Thoracic aorta (tissue), 2 donors: ENCODE measurements around the gene AMFR. TPM values are rescaled to one million over a fixed set of nuclear protein-coding genes. Genes with fewer than 3 reads are reported as not detected.
"Not testable (repeated sequence)": the region's sequence is repeated elsewhere in the genome, so short reads cannot be mapped to it uniquely, and the experiment has no call there.

ENCODE experiments used
- ATAC-seq: fragments of 150-250 bp; one replicate; pipeline ENCODE4 v1.8.0; 2017; ENCODE audit warnings: low read depth; ENCODE audit not compliant: insufficient number of reproducible peaks, low FRiP score
- DNase-seq: peaks from one replicate; pipeline ENCODE4 v3.0.0-alpha.2; 2020; ENCODE audit warnings: low spot score
- H3K27ac ChIP-seq, 2 donors: fragments of 200-600 bp; sonication (generic); 1 replicate in 1 of 2; 2 replicates in 1 of 2; pipeline ENCODE4 v1.5.1; 2016; ENCODE audit warnings: mild to moderate bottlenecking in 2 of 2, moderate library complexity in 2 of 2
- H3K27me3 ChIP-seq: fragments of 200-600 bp; sonication (generic); replicated peaks from 2 replicates; pipeline ENCODE4 v1.6.0; 2016; ENCODE audit warnings: mild to moderate bottlenecking; ENCODE audit not compliant: insufficient read depth
- H3K36me3 ChIP-seq: fragments of 200-600 bp; sonication (generic); one replicate; pipeline ENCODE4 v1.5.1; 2016
- H3K4me1 ChIP-seq, 2 donors: fragments of 200-600 bp; sonication (generic); 1 replicate in 1 of 2; 2 replicates in 1 of 2; pipeline versions ENCODE4 v1.5.1 to v1.6.0; 2016; ENCODE audit warnings: low read depth in 2 of 2, mild to moderate bottlenecking in 1 of 2; ENCODE audit not compliant: control insufficient read depth in 1 of 2
- H3K4me3 ChIP-seq: fragments of 200-600 bp; sonication (generic); 2 replicates; pipeline ENCODE4 v1.5.1; 2016; ENCODE audit warnings: mild to moderate bottlenecking
- H3K9me3 ChIP-seq: fragments of 200-600 bp; sonication (generic); 2 replicates; pipeline ENCODE4 v1.5.1; 2016
- total RNA-seq, 2 donors: library from RNA; depleted of rRNA; stranded (reverse); fragments of >200 nt; gene quantifications; one replicate each; pipeline versions ENCODE4 v1.1.0 to v1.2.3, GENCODE V29; 2016
- TF ChIP-seq, protein P1 (sequence below): fragments of 200-600 bp; sonication (generic); IDR thresholded peaks from one replicate; pipeline ENCODE4 v1.5.1; 2019; ENCODE audit warnings: antibody characterized with exemption

The AMFR gene
- total RNA-seq, 2 donors from 2014 or later: 153 to 209 TPM

DNA sequence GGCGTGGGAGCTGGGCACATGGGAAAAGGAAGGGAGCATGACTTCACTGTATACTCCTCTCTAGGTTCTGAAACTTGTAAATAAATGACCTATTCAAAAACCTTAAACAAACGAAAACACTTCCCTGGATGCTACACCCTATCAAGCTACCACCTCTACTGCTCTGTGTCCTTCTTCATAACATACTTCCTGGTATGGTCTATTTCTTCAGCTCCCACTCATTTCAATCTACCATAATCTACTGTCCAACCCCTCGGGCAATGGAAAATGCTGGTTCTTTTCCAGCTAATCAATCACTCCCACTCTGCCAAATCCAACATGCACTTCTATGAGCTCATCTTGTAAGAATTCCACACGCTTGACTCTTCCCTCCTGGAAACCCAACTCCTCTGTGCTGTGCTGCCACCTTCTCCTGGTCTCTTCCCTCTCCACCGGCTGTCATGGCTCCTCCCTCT, 42.4 kb downstream of the AMFR start:
- peaks cover 54% of the 10 kb centered on the region for H3K36me3 ChIP-seq

DNA sequence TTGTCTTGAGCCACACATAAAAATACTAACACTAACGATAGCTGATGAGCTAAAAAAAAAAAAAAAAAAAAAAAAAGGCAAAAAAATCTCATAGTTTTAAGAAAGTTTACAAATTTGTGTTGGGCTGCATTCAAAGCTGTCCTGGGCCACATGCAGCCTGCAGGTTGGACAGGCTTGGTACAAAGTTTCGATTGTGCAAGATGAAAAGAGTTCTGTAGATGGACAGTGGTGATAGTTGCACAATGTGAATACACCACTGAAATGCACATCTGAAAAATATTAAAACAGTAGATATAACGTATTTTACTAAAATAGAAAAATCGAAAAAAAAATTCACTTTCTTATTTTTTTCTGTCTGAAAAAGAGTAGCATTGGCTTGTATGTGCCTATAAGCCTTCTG, 42.9 kb downstream of the AMFR start:
- Histone ChIP-seq H3K27me3 (no peaks in the 10 kb centered on the region), H3K4me1 (no peaks in the 10 kb centered on the region), H3K4me3 (no peak overlapping the region), H3K9me3 (peaks cover 7% of the 10 kb centered on the region), H3K27ac (no peak overlapping the region), H3K36me3 (peaks cover 54% of the 10 kb centered on the region)
- DNase-seq (no peak), ATAC-seq (no peak)
- TF ChIP-seq, protein P1, sequence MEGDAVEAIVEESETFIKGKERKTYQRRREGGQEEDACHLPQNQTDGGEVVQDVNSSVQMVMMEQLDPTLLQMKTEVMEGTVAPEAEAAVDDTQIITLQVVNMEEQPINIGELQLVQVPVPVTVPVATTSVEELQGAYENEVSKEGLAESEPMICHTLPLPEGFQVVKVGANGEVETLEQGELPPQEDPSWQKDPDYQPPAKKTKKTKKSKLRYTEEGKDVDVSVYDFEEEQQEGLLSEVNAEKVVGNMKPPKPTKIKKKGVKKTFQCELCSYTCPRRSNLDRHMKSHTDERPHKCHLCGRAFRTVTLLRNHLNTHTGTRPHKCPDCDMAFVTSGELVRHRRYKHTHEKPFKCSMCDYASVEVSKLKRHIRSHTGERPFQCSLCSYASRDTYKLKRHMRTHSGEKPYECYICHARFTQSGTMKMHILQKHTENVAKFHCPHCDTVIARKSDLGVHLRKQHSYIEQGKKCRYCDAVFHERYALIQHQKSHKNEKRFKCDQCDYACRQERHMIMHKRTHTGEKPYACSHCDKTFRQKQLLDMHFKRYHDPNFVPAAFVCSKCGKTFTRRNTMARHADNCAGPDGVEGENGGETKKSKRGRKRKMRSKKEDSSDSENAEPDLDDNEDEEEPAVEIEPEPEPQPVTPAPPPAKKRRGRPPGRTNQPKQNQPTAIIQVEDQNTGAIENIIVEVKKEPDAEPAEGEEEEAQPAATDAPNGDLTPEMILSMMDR: no peak

More for the DNA sequence above, 42.4 kb downstream of the AMFR start:
- no peak overlapping the region for H3K4me3 ChIP-seq
- ATAC-seq (no peak), DNase-seq (no peak)
- no peaks in the 10 kb centered on the region for H3K4me1 ChIP-seq
- no peaks in the 10 kb centered on the region for H3K27me3 ChIP-seq
- peaks cover 7% of the 10 kb centered on the region for H3K9me3 ChIP-seq
- TF ChIP-seq, protein P1: no peak
- no peak overlapping the region for H3K27ac ChIP-seq

DNA sequence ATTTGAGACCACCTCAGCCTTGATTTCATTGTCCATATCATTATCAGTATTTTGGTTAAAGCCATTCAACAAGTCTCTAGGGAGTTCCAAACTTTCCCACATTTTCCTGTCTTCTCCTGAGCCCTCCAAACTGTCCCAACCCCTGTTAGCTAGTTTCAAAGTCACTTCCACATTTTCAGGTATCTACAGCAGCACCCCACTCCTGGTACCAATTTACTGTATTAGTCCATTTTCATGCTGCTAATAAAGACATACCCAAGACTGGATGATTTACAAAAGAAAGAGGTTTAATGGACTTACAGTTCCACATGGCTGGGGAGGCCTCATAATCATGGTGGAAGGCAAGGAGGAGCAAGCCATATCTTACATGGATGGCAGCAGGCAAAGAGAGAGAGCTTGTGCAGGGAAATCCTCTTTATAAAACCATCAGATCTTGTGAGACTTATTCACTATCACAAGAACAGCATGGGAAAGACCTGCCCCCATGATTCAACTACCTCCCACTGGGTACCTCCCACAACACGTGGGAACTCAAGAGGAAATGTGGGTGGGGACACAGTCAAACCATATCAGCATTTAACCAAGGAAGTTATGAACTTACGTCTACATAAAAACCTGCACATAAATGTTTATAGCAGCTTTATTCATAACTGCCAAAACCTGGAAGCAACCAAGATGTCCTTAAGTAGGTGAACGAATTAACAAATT, 44.4 kb downstream of the AMFR start:
- not testable (repeated sequence) for ATAC-seq, H3K9me3 ChIP-seq, H3K4me1 ChIP-seq, DNase-seq, H3K4me3 ChIP-seq, H3K27me3 ChIP-seq, H3K27ac ChIP-seq
- peaks cover 50% of the 10 kb centered on the region for H3K36me3 ChIP-seq

DNA sequence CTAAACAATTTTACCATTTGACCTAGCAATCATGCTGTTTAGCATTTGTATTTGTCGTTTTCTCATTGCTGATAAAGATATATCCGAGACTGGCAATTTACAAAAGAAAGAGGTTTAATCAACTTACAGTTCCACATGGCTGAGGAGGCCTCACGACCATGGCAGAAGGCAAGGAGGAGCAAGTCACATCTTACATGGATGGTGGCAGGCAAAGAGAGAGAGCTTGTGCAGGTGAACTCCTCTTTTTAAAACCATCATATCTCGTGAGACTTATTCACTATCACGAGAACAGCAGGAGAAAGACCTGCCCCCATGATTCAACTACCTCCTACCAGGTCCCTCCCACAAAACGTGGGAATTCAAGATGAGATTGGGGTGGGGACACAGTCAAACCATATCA, 46.3 kb downstream of the AMFR start:
- H3K27ac ChIP-seq, ATAC-seq, H3K27me3 ChIP-seq, H3K9me3 ChIP-seq, DNase-seq, H3K4me1 ChIP-seq, H3K4me3 ChIP-seq: not testable (repeated sequence)
- H3K36me3 ChIP-seq: peaks cover 50% of the 10 kb centered on the region

DNA sequence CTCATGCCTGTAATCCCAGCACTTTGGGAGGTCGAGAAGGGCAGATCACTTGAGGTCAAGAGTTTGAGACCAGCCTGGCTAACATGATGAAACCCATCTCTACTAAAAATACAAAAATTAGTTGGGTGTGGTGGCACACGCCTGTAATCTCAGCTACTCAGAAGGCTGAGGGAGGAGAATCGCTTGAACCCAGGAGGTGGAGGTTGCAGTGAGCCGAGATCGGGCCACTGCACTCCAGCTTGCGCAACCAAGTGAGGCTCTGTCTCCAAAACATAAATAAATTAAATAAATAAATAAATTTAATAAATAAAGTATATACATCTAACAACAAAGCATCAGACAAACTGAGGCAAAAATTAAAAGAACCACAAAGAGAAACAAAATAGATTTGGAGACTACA, 49.6 kb downstream of the AMFR start:
- not testable (repeated sequence) for H3K9me3 ChIP-seq, H3K27me3 ChIP-seq, DNase-seq, H3K4me1 ChIP-seq, ATAC-seq, H3K4me3 ChIP-seq, H3K27ac ChIP-seq
- H3K36me3 ChIP-seq: peaks cover 26% of the 10 kb centered on the region

DNA sequence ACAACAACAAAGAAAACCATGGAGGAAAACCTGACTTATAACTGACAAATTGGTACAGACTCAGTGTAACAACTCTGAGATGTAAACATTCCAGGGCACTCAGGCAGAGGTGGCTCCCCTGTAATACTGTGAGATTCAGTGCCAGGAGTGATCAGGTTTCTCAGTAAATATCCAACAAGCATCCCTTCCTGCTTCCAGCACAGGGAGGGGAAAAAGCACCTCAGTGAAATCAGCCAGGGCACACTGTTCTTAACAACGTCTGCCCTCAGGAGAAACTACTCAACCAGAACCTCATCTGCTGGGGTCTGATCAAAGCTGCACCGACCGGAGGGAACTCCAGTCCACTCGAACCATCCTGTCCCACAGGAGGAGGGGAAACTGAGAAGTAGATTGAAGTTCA, 52.3 kb downstream of the AMFR start:
- H3K4me1 ChIP-seq: peaks cover 13 to 18% of the 10 kb centered on the region in 2 donors
- H3K27me3 ChIP-seq: no peaks in the 10 kb centered on the region
- no peak for DNase-seq
- no peak for ATAC-seq
- H3K9me3 ChIP-seq: no peaks in the 10 kb centered on the region
- no peak overlapping the region for H3K27ac ChIP-seq
- TF ChIP-seq, protein P1: no peak
- H3K4me3 ChIP-seq: no peak overlapping the region
- peaks cover 18% of the 10 kb centered on the region for H3K36me3 ChIP-seq
